ENCODE measurements around the gene KMT2D.

Gene KMT2D

DNA sequence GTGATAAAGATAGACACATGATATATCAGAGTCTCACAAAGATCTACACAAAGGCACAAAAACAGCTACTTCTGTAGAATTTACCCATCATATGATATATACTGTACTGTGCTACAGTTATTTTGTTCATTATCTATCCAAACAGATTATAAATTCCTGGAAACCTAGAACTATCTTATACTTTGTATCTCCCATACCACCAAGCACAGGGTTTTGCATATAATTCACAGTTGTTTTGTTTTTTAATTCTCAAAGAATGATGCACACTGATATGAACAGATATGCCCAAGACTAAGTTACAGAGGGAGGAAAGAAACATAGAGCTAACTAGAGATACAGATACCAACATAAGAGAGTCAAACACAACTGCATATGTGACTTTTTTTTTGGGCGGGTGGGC, 45.4 kb downstream of the KMT2D start:
- DNase-seq, result no peak

DNA sequence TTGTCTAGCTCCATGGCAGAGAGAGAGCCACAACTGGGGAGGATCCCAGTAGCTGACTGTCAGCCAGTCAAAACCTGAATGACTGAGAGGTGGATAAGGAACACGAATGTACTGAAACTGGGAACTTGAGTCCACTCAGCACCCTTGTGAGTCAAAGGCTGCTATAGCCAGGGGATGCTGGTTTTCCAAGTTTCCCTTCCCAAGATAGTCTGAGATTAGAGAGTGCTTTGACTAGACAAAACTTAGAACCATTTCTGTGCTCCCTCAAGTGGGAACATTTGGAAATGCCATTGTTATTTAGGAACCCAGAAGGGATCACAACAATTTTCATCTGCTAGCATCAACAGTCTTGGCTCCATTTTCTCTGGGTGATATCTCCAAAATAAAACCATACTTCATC, 46.0 kb downstream of the KMT2D start:
- no peak for DNase-seq

DNA sequence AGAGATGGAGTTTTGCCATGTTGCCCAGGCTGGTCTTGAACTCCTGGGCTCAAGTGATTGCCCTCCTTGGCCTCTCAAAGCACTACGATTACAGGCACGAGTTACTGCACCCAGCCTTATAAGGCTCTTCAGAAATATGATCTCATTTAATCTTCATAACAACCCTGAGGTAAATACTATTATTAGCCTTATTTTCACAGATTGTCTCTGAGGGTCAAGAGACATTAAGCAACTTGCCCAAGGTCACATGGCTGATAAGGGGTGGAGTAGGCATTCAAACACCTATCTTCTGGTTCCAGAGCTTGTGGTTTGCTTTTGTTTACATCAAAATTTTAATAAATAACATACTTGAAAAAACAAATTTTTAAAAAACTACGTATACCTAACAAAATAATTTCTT, 47.2 kb downstream of the KMT2D start:
- DNase-seq, result no peak

DNA sequence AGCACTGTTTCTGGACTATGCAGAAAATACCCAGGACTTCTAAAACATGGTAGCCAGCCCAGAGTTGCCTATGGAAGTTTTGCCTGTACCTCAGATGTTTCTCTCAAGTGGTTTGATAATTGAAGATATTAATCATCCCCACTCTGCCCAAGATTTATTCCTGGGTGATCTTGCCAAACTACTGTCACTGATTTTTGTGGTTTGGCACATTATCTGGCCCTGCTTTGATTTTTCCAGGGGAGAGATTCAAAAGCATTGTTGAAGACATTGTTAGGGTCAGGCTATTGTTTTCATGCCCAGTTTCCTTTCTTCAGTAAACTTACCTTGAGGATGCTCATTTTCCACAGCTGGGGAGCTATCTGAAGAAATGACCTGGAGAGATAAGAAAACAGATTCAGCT, 47.9 kb downstream of the KMT2D start:
- DNase-seq, result no peak
